ENCODE measurements around the gene AMT. TPM values are rescaled to one million over a fixed set of nuclear protein-coding genes. Genes with fewer than 3 reads are reported as not detected.
A peak's percentile ranks its signal among the peaks of the same experiment; 100 is the strongest.

AMT gene
- total RNA-seq, 1 experiment from 2014 or later: 66.6 TPM

- no peak for TF ChIP-seq ATF6 (CRISPR knock-in tag; IDR thresholded peaks at IDR 0.05)
- no peak for TF ChIP-seq ZNF416 (CRISPR knock-in tag; IDR thresholded peaks at IDR 0.05)
- no peak for TF ChIP-seq OVOL2 (CRISPR knock-in tag; IDR thresholded peaks at IDR 0.05; ENCODE audit: borderline replicate concordance)
- TF ChIP-seq, protein P1, sequence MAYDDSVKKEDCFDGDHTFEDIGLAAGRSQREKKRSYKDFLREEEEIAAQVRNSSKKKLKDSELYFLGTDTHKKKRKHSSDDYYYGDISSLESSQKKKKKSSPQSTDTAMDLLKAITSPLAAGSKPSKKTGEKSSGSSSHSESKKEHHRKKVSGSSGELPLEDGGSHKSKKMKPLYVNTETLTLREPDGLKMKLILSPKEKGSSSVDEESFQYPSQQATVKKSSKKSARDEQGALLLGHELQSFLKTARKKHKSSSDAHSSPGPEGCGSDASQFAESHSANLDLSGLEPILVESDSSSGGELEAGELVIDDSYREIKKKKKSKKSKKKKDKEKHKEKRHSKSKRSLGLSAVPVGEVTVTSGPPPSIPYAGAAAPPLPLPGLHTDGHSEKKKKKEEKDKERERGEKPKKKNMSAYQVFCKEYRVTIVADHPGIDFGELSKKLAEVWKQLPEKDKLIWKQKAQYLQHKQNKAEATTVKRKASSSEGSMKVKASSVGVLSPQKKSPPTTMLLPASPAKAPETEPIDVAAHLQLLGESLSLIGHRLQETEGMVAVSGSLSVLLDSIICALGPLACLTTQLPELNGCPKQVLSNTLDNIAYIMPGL (CRISPR knock-in tag; IDR thresholded peaks at IDR 0.05): peak; percentile 37; the same call in 1 of the 2 replicates
- 0 out of 2 replicates have a peak, but pooled peaks have one; percentile 44 for TF ChIP-seq ESRRA (CRISPR knock-in tag; IDR thresholded peaks at IDR 0.05; ENCODE audit: borderline replicate concordance)
- TF ChIP-seq ZNF138 (CRISPR knock-in tag; conservative IDR thresholded peaks at IDR 0.05): no peak
- TF ChIP-seq E2F5 (CRISPR knock-in tag; IDR thresholded peaks at IDR 0.05): no peak
- TF ChIP-seq, protein P2, sequence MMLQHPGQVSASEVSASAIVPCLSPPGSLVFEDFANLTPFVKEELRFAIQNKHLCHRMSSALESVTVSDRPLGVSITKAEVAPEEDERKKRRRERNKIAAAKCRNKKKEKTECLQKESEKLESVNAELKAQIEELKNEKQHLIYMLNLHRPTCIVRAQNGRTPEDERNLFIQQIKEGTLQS (CRISPR knock-in tag; conservative IDR thresholded peaks at IDR 0.05): no peak
- TF ChIP-seq CREB1 (CRISPR knock-in tag; IDR thresholded peaks at IDR 0.05): no peak
- TF ChIP-seq ZBTB43 (CRISPR knock-in tag; IDR thresholded peaks at IDR 0.05): no peak
- no peak for TF ChIP-seq KAT7 (CRISPR knock-in tag; IDR thresholded peaks at IDR 0.05; ENCODE audit: borderline replicate concordance)
- TF ChIP-seq RORB (CRISPR knock-in tag; IDR thresholded peaks at IDR 0.05): no peak
- TF ChIP-seq ERG (CRISPR knock-in tag; IDR thresholded peaks at IDR 0.05): no peak
- TF ChIP-seq CBFB (CRISPR knock-in tag; IDR thresholded peaks at IDR 0.05; ENCODE audit: low read depth): 0 out of 2 replicates have a peak, but pooled peaks have one; percentile 18
- TF ChIP-seq, protein P3, sequence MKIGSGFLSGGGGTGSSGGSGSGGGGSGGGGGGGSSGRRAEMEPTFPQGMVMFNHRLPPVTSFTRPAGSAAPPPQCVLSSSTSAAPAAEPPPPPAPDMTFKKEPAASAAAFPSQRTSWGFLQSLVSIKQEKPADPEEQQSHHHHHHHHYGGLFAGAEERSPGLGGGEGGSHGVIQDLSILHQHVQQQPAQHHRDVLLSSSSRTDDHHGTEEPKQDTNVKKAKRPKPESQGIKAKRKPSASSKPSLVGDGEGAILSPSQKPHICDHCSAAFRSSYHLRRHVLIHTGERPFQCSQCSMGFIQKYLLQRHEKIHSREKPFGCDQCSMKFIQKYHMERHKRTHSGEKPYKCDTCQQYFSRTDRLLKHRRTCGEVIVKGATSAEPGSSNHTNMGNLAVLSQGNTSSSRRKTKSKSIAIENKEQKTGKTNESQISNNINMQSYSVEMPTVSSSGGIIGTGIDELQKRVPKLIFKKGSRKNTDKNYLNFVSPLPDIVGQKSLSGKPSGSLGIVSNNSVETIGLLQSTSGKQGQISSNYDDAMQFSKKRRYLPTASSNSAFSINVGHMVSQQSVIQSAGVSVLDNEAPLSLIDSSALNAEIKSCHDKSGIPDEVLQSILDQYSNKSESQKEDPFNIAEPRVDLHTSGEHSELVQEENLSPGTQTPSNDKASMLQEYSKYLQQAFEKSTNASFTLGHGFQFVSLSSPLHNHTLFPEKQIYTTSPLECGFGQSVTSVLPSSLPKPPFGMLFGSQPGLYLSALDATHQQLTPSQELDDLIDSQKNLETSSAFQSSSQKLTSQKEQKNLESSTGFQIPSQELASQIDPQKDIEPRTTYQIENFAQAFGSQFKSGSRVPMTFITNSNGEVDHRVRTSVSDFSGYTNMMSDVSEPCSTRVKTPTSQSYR (CRISPR knock-in tag; IDR thresholded peaks at IDR 0.05): no peak
- no peak for TF ChIP-seq CDX4 (CRISPR knock-in tag; IDR thresholded peaks at IDR 0.05; ENCODE audit: borderline replicate concordance)
- 0 out of 2 replicates have a peak, but pooled peaks have one; percentile 41 for TF ChIP-seq ELF4 (CRISPR knock-in tag; IDR thresholded peaks at IDR 0.05; ENCODE audit: low read depth)
- no peak; the same call in 1 of the 2 replicates for TF ChIP-seq USF2 (CRISPR knock-in tag; IDR thresholded peaks at IDR 0.05)
- TF ChIP-seq, protein P4, sequence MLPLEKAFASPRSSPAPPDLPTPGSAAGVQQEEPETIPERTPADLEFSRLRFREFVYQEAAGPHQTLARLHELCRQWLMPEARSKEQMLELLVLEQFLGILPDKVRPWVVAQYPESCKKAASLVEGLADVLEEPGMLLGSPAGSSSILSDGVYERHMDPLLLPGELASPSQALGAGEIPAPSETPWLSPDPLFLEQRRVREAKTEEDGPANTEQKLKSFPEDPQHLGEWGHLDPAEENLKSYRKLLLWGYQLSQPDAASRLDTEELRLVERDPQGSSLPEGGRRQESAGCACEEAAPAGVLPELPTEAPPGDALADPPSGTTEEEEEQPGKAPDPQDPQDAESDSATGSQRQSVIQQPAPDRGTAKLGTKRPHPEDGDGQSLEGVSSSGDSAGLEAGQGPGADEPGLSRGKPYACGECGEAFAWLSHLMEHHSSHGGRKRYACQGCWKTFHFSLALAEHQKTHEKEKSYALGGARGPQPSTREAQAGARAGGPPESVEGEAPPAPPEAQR (CRISPR knock-in tag; IDR thresholded peaks at IDR 0.05): no peak
- TF ChIP-seq, protein P5, sequence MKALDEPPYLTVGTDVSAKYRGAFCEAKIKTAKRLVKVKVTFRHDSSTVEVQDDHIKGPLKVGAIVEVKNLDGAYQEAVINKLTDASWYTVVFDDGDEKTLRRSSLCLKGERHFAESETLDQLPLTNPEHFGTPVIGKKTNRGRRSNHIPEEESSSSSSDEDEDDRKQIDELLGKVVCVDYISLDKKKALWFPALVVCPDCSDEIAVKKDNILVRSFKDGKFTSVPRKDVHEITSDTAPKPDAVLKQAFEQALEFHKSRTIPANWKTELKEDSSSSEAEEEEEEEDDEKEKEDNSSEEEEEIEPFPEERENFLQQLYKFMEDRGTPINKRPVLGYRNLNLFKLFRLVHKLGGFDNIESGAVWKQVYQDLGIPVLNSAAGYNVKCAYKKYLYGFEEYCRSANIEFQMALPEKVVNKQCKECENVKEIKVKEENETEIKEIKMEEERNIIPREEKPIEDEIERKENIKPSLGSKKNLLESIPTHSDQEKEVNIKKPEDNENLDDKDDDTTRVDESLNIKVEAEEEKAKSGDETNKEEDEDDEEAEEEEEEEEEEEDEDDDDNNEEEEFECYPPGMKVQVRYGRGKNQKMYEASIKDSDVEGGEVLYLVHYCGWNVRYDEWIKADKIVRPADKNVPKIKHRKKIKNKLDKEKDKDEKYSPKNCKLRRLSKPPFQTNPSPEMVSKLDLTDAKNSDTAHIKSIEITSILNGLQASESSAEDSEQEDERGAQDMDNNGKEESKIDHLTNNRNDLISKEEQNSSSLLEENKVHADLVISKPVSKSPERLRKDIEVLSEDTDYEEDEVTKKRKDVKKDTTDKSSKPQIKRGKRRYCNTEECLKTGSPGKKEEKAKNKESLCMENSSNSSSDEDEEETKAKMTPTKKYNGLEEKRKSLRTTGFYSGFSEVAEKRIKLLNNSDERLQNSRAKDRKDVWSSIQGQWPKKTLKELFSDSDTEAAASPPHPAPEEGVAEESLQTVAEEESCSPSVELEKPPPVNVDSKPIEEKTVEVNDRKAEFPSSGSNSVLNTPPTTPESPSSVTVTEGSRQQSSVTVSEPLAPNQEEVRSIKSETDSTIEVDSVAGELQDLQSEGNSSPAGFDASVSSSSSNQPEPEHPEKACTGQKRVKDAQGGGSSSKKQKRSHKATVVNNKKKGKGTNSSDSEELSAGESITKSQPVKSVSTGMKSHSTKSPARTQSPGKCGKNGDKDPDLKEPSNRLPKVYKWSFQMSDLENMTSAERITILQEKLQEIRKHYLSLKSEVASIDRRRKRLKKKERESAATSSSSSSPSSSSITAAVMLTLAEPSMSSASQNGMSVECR (CRISPR knock-in tag; IDR thresholded peaks at IDR 0.05; ENCODE audit: borderline replicate concordance): no peak; the same call in 1 of the 2 replicates
Measured at GRCh38 chr3:49411535-49411967, 10.7 kb downstream of the AMT start (continued).
